Coronary artery (tissue), 2 donors: ENCODE data around the gene ST14.

Experiments used
- DNase-seq: peaks from one replicate; pipeline ENCODE4 v3.0.0-alpha.2; 2017; ENCODE audit warnings: low spot score
- H3K27ac ChIP-seq, 2 donors: fragments of 200-600 bp; sonication (generic); one replicate each; pipeline ENCODE4 v1.5.1; 2016 to 2019
- H3K4me3 ChIP-seq: fragments of 200-600 bp; sonication (generic); 2 replicates; pipeline ENCODE4 v1.5.1; 2016; ENCODE audit warnings: mild to moderate bottlenecking, moderate library complexity
- TF ChIP-seq, protein P1 (sequence below): fragments of 200-600 bp; sonication (generic); IDR thresholded peaks from one replicate; pipeline ENCODE4 v1.5.1; 2019; ENCODE audit warnings: antibody characterized with exemption

ST14 gene

DNA sequence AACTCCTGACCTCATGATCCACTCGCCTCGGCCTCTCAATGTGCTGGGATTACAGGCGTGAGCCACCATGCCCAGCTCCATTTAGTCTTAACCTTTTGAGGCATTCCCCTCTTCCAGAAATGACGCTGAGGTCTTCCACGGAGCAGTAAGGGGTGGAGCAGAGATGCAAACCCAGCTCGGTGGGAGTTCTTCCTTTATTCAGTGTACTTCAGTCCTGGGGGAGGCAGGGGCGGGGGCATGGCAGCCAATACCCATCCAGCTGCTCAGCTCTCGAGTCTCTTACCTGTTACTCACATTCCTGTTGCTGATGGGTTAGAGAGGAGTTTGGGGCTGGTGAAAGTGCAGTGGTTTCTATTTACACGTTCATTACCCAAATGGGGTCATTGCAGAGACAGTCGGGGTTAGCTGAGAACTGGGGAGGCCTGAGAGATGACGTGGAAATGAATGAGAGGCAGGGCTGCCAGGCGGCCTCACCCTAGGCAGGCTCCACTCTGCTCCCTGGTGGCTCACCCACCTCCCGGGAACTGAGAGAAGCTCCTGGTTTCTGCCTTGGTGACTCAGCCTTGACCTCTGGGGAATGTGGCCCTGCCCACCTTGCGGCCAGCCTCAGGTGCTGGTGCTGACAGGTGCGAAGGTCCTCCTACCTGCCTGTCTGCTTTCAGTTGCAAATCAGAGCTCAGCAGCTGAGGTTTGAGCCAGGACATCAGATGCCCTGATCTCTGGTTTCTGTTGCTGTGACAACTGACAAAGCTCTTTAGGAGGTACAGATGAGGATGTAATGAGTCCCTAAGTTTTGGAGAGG is 13.4 kb upstream of the ST14 start:
- Histone ChIP-seq H3K4me3 (no peak overlapping the region), H3K27ac (peak overlapping the region; percentile 50 to 67)
- peak; percentile 73 for DNase-seq
- TF ChIP-seq, protein P1, sequence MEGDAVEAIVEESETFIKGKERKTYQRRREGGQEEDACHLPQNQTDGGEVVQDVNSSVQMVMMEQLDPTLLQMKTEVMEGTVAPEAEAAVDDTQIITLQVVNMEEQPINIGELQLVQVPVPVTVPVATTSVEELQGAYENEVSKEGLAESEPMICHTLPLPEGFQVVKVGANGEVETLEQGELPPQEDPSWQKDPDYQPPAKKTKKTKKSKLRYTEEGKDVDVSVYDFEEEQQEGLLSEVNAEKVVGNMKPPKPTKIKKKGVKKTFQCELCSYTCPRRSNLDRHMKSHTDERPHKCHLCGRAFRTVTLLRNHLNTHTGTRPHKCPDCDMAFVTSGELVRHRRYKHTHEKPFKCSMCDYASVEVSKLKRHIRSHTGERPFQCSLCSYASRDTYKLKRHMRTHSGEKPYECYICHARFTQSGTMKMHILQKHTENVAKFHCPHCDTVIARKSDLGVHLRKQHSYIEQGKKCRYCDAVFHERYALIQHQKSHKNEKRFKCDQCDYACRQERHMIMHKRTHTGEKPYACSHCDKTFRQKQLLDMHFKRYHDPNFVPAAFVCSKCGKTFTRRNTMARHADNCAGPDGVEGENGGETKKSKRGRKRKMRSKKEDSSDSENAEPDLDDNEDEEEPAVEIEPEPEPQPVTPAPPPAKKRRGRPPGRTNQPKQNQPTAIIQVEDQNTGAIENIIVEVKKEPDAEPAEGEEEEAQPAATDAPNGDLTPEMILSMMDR = no peak

DNA sequence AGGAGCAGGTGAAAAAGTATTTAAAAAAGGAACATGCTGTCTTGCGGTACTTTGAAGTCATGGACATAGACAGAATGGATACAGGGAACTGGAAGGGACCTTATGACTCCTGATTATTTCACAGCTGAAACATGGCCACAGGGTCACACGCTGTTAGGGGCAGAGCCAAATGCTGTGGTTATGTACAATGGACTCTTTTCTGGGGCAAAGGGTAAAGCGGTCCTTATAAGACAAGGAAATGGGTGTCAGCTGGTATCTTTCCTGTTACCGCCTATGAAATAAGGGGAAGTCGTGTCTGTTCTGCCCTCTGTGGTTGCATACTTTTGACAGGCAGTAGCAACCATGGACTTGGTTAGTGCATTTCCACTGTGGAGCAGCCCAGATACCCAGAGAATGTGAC is 12.8 kb upstream of the ST14 start:
- Histone ChIP-seq H3K27ac (peak overlapping the region in 1 of 2 donors; percentile 67), H3K4me3 (no peak overlapping the region)
- TF ChIP-seq, protein P1 = no peak
- DNase-seq = peak; percentile 71

DNA sequence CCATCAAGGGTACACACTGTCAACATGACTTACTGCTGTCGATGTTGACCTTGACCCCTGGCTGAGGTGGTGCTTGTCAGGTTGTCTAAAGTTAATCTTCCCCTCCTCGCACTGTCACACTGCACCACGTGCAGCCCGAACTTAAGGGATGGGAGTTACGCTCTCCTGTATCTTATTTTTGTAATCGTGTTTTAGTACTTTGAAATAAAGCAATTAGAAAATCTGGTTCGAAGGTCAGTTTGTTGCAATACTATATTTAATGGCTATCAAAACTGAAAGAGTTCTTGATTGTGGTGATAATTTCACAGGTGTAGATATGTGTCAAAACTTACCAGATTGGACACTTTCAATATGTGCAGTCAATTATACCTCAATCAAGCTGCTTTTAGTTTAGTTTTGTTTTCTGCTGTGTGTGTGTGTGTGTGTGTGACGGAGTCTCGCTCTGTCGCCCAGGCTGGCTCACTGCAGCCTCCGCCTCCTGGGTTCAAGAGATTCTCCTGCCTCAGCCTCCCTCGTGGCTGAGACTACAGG is 10.7 kb upstream of the ST14 start:
- no peak overlapping the region for H3K4me3 ChIP-seq
- H3K27ac ChIP-seq = no peak overlapping the region
- TF ChIP-seq, protein P1 = no peak
- peak; percentile 17 for DNase-seq

DNA sequence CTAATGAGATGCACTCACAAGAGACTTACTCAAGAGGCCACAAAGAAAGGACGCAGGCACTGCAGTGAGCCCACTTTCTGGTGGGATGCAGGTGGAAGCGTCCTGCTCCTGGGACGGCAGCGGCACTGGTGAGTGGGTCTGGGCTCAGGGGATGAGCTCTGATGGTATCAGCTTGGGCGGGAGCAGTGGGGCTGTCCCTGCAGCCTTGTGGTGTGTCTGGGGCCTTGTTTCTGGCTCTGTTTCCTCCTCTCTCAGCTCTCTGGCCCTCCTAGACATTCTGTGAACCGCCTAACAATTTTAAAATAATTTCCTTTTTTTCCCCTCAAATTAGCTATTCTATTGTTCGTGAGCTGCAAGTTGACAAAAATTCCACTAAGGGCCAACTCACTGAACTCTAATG is 8.8 kb upstream of the ST14 start:
- H3K27ac ChIP-seq = no peak overlapping the region
- no peak overlapping the region for H3K4me3 ChIP-seq
- TF ChIP-seq, protein P1 = no peak
- peak; percentile 57 for DNase-seq

DNA sequence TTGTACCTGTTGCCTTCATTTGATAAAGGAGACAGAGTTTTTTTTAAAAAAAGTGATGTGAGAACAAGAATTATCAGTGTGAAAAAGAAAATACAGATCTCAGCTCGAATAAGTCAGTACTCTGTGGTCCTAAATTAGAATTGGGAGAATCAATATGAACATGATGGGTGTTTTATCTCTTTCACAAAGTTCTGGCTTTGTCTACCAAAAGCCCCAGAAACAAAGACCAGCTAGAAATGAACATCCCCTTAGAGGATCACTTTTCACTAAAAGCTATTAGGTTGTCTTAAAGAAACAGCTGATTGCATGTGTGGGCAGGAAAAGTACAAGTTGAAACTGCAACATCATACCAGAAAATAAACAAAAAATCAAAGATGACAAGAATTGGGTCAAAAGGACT is 8.4 kb upstream of the ST14 start:
- TF ChIP-seq, protein P1 = no peak
- DNase-seq = no peak
- Histone ChIP-seq H3K4me3 (no peak overlapping the region), H3K27ac (no peak overlapping the region)

DNA sequence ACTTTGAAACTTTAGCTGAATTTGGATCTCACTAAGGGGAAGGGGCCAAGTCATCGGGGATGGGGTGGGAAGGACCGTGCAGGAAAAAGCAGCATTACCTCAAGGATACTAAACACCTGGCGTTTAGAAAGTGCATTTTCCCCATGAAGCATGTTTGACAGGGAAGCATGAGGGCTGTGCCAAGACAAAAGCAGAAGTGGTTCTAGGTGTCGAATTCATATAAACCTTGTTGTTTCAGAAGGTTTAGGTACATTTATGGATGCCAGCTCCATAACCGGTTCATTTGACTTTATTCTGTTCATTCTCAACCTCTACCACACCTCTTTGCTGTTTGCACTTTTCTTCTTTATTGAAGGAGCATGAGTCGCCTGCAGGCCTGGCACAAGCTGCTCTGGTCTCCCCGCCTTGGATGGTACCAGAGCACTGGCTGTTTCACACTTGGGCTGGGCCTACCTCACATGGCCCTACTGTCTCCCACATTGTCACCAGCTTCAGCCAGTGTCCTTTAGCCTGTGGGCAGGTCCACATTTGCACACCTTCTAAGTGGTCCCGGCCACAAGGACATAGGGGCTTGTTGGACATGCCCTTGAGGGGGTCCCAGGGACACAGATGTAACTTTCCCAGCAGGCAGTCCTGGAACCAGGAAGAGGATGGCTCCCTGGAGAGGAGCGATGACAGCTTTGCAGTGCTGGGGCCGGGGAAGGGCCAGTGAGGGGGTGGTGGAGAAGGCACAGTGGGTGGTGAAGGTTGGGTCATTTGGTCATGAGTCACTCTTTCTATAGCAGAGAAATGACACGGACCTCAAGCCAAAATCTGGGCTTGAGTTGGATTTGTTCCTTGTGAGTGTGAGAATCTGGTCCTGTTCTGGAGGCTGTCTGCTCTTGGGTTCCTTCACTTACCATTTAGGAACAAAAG is 3.2 kb upstream of the ST14 start:
- no peak overlapping the region for H3K27ac ChIP-seq
- no peak for DNase-seq
- TF ChIP-seq, protein P1 = no peak
- no peak overlapping the region for H3K4me3 ChIP-seq
